NCI-H146 (cell line): ENCODE results near the gene PCBP3.
"Not testable (repeated sequence)": the region's sequence is repeated elsewhere in the genome, so short reads cannot be mapped to it uniquely, and the experiment has no call there.

Experiments
- DNase-seq: peaks from one replicate; lab custom pipeline; 2025; lab: John Stamatoyannopoulos, UW

Gene PCBP3

GRCh38 chr21:45945066-45945867, 301.7 kb downstream of the PCBP3 start:
- DNase-seq, result no peak

- no peak for DNase-seq
Observed at GRCh38 chr21:45945868-45946210, 302.3 kb downstream of the PCBP3 start.

DNA sequence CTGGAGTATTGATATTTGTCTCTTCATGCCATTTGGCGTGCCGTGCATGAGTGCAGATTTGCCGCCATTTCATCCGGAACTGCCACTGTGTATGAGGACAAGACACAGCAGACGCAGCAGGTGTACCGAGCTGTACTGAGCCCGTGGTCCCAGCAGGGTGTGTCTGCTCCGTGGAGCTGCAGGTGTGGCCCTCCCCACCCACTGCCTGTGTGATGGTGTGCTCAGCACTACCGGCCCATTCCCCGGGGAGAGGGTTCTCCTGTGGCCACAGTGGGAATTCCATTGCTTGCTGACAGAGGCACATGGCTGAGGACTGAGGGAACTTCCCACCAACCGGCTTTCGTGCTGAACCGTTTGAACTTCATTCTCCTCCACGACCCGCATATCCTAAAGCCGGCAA, 303.8 kb downstream of the PCBP3 start:
- DNase-seq, result no peak

GRCh38 chr21:45947716-45948255, 304.3 kb downstream of the PCBP3 start:
- no peak for DNase-seq

GRCh38 chr21:45948576-45949141, 305.1 kb downstream of the PCBP3 start:
- DNase-seq, result no peak

GRCh38 chr21:45949928-45950739, 306.6 kb downstream of the PCBP3 start:
- DNase-seq, result no peak

- no peak for DNase-seq
Observed at GRCh38 chr21:45950740-45951515, 307.4 kb downstream of the PCBP3 start.

DNA sequence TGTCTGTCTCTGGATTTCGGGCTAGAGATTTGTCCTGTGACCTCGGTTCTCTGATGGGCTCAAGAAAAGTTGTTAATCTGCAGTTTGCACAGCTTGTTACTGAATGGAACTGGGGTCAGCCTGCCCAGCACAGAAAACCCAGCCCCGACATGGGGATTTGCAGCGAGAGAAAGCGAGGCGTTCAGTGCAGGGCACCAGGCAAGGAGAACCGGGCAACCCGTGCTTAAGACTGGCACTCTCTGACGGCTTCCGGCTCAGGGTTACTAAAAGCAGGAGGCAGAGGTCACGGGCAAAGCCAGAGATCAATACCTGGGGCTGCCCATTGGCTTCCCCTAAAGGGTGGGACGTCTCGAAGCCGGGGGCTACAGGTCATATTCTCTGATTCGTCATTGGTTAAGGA, 308.2 kb downstream of the PCBP3 start:
- DNase-seq, result no peak

- not testable (repeated sequence) for DNase-seq
Observed at GRCh38 chr21:45952527-45952926, 309.0 kb downstream of the PCBP3 start.

GRCh38 chr21:45952974-45953373, 309.4 kb downstream of the PCBP3 start:
- DNase-seq, result no peak

DNA sequence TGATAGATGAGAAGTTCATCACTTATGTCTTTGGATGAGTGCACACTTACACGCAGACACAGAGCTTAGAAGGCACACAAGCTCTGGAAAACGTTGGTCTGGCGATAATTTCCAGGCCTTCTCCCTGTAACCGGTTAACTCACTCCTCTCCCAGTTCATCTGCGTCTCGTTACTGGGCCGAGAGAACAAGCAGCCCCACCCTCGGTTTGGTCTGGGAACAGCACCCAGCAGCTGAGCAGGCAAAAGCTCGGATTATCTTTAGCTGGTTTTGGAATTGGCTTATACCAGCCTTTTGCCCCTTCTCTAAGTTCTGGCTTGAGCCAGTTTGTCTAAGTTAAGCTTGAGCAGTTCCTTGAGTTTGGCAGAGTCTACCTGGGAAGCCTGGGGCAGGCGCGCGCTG, 310.7 kb downstream of the PCBP3 start:
- no peak for DNase-seq

- DNase-seq, result no peak
Observed at GRCh38 chr21:45954921-45955320, 311.4 kb downstream of the PCBP3 start.

GRCh38 chr21:45957551-45957950, 314.0 kb downstream of the PCBP3 start:
- DNase-seq, result no peak

DNA sequence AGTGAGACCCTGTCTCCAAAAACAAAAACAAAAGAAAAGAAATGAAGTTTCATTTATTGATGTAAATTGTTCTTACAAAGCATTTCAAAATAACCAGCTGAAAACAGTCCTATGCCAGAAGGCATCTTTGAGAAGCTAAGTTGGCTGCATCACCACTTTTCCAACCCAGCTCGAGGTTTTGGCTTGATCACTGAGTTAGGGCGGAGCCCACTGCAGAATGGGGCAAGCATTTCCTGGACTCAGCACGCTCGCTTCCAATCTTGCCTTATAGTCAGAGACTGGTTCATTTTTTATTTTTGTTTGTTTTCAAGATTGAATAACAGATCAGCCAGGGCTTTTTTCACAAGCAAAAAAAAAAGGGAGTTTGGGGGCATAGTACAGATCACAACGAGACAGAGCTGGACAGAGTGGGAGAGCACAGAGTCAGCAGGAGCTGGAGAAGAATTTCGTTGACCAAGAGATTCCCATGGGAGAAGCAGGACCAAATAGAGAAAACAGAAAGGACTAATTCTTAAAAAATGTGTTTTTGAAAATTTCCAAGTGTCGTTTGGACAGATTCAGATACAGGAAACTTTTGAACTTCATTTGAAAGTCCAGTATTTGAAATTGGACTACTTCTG, 314.6 kb downstream of the PCBP3 start:
- no peak for DNase-seq

DNA sequence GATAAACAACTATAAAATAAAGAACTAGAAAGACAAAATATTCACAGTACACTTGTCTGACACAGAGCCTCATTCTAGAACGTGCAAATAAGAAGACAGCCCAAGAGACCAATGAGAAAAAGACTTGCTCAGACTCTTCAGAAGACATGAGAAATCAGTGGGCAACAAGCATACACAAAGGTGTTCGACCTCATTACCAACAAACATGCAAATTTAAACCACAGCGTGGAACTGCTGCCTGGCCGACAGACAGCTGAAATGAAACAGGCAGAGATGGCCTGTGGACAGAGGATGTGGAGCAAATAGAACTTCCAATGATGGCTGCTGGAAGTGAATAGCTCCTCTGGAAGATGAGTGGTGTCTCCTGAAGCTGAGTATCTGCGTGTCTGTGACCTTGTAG, 315.7 kb downstream of the PCBP3 start:
- no peak for DNase-seq

GRCh38 chr21:45959779-45960390, 316.4 kb downstream of the PCBP3 start:
- no peak for DNase-seq

DNA sequence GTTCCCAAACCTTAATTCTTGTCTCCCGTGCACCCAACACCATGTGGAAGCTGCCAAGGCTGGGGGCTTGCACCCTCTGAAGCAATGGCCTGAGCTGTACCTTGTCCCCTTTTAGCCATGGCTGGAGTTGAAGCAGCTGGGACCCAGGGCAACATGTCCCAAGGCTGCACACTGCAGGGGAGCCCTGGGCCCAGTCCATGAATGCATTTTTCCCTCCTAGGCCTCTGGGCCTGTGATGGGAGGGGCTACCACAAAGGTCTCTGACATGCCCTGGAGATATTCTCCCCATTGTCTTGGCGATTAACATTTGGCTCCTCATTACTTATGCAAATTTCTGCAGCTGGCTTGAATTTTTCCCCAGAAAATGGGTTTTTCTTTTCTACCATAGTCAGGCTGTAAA, 317.9 kb downstream of the PCBP3 start:
- DNase-seq, result not testable (repeated sequence)

DNA sequence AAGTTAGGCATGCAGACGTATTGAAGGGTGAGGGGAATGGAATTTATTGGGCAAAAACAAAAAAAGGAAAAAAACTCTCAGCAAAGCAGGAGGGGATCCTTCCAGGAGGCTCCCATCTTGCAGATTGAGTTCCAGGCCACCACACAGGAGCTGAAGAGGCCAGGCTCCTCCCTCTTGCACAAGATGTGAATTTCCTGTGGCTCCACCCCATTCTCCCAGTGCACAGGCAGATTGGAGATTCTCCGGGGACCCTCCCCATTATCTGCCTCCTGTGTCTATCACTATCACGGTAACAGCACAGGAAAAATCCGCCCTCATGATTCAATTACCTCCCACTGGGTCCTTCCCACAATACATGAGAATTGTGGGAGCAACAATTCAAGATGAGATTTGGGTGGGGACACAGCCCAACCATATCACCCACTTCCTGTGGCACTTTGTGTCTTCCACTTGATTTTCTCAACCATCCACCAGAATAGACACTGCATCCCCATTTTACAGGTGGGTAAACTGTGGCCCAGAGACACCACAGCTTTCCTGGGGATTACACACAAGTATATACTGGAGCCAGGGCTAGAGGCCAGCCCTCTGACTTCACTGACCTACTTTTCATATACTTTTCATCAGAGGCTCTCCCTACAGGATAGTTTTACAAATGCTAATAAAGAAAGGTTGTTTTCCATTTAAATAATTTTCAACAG, 319.2 kb downstream of the PCBP3 start:
- no peak for DNase-seq

DNA sequence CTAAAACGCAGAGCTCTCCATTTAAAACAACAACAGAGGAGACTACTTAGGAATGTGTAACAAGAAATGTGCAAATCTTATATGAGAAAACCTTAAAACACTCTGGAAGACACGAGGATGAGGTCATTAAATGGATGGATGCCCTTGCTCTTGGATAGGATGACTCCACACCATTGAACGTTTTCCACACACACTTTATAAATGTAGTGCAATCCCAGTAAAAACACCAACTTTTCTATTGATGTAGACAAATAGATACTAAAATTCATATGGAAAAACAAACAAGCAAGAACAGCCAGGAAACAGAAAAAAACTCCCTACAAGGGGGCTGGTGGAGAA, 319.7 kb downstream of the PCBP3 start:
- DNase-seq, result no peak

DNA sequence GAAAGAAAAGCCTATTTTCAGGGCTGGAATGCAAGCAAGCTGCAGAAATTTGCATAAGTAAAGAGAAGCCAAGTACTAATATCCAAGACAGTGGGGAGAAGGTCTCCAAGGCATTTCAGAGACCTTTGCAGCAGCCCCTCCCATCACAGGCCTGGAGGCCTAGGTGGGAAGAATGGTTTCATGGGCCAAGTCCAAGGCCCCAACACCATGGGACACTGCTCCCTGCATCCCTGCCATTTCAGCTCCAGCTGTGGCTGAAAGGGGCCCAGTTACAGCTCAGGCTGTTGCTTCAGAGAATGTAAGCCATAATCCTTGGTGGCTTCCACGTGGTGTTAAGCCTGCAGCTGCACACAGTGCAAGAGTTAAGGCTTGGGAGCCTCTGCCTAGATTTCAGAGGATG, 321.1 kb downstream of the PCBP3 start:
- no peak for DNase-seq
